WTC11 (cell line): ENCODE measurements around the gene WDCP. TPM values are rescaled to one million over a fixed set of nuclear protein-coding genes. Genes with fewer than 3 reads are reported as not detected.
A peak's percentile ranks its signal among the peaks of the same experiment; 100 is the strongest.

Experiments used
- ATAC-seq: fragments of 200-7000 bp; cut with Tn5 transposase; 2 replicates; pipeline ENCODE4 v1.10.0; 2021; ENCODE audit warnings: mild to moderate bottlenecking, moderate library complexity
- CTCF ChIA-PET: fragments of 300-600 bp; sonication (Branson Sonifier 250); formaldehyde crosslinking; loops from one replicate; lab custom pipeline; 2021; ENCODE audit warnings: antibody characterized with exemption; lab: Charles Lee
- POLR2A ChIA-PET: fragments of 350-600 bp; sonication (Branson Sonifier 250); formaldehyde crosslinking; loops from one replicate; lab custom pipeline; 2021; ENCODE audit warnings: antibody characterized with exemption; lab: Charles Lee
- DNase-seq: peaks from one replicate; pipeline ENCODE4 v3.0.0; 2021; ENCODE audit warnings: low spot score
- H3K27ac Mint-ChIP-seq: 2 replicates; pipeline ENCODE4 v1.8.0; 2021; ENCODE audit warnings: mixed read lengths
- H3K27me3 Mint-ChIP-seq: 2 replicates; pipeline ENCODE4 v1.8.0; 2021; ENCODE audit warnings: low read depth, mild to moderate bottlenecking, moderate library complexity, mixed read lengths
- H3K36me3 Mint-ChIP-seq: 2 replicates; pipeline ENCODE4 v1.8.0; 2021; ENCODE audit warnings: mixed read lengths
- H3K4me1 Mint-ChIP-seq: 2 replicates; pipeline ENCODE4 v1.8.0; 2022; ENCODE audit warnings: mixed read lengths
- H3K4me3 Mint-ChIP-seq: 2 replicates; pipeline ENCODE4 v1.8.0; 2021; ENCODE audit warnings: mild to moderate bottlenecking, moderate library complexity, mixed read lengths
- H3K9me3 Mint-ChIP-seq: 2 replicates; pipeline ENCODE4 v1.8.0; 2021; ENCODE audit warnings: mixed read lengths
- CBFB ChIP-seq: sonication (generic); formaldehyde crosslinking; IDR thresholded peaks from 2 replicates; pipeline ENCODE4 v1.8.1; 2022; ENCODE audit warnings: mild to moderate bottlenecking, low read depth, missing genetic modification reagents
- ELF4 ChIP-seq: sonication (generic); formaldehyde crosslinking; IDR thresholded peaks from 2 replicates; pipeline ENCODE4 v1.8.1; 2022; ENCODE audit warnings: low read depth, mild to moderate bottlenecking, moderate library complexity, missing genetic modification reagents
- ETV6 ChIP-seq: sonication (generic); formaldehyde crosslinking; IDR thresholded peaks from 2 replicates; pipeline ENCODE4 v1.8.1; 2022; ENCODE audit warnings: mild to moderate bottlenecking, missing genetic modification reagents
- FOXK1 ChIP-seq: sonication (generic); formaldehyde crosslinking; IDR thresholded peaks from 2 replicates; pipeline ENCODE4 v1.8.0; 2022; ENCODE audit warnings: mild to moderate bottlenecking, moderate library complexity, missing genetic modification reagents
- GABPB1 ChIP-seq: sonication (generic); formaldehyde crosslinking; IDR thresholded peaks from 2 replicates; pipeline ENCODE4 v1.8.1; 2023; ENCODE audit warnings: mild to moderate bottlenecking, missing genetic modification reagents
- GTF2I ChIP-seq: fragments of 250-450 bp; sonication (Bioruptor Pico); conservative IDR thresholded peaks from 2 replicates; pipeline ENCODE4 v1.4.0; 2021; ENCODE audit warnings: mild to moderate bottlenecking
- JAZF1 ChIP-seq: fragments of 250-450 bp; sonication (Bioruptor Pico); IDR thresholded peaks from 2 replicates; pipeline ENCODE4 v1.9.0; 2021; ENCODE audit warnings: moderate library complexity, mild to moderate bottlenecking, inconsistent platforms
- MXD4 ChIP-seq: fragments of 250-450 bp; sonication (Bioruptor Pico); IDR thresholded peaks from 2 replicates; pipeline ENCODE4 v1.8.0; 2021; ENCODE audit warnings: mild to moderate bottlenecking, moderate library complexity, borderline replicate concordance
- NR1H2 ChIP-seq: sonication (generic); formaldehyde crosslinking; IDR thresholded peaks from 2 replicates; pipeline ENCODE4 v1.9.0; 2021; ENCODE audit warnings: mild to moderate bottlenecking, moderate library complexity, missing genetic modification reagents
- RELA ChIP-seq: sonication (generic); formaldehyde crosslinking; IDR thresholded peaks from 2 replicates; pipeline ENCODE4 v1.8.1; 2022; ENCODE audit warnings: missing genetic modification reagents, mild to moderate bottlenecking, borderline replicate concordance
- SMAD3 ChIP-seq: sonication (generic); formaldehyde crosslinking; IDR thresholded peaks from 2 replicates; pipeline ENCODE4 v1.8.0; 2022; ENCODE audit warnings: missing genetic modification reagents, mild to moderate bottlenecking, borderline replicate concordance
- SMAD4 ChIP-seq: sonication (generic); formaldehyde crosslinking; IDR thresholded peaks from 2 replicates; pipeline ENCODE4 v1.8.0; 2022; ENCODE audit warnings: mild to moderate bottlenecking, missing genetic modification reagents
- SP1 ChIP-seq: sonication (generic); formaldehyde crosslinking; conservative IDR thresholded peaks from 2 replicates; pipeline ENCODE4 v1.8.1; 2022; ENCODE audit warnings: missing genetic modification reagents
- ZBTB21 ChIP-seq: sonication (generic); formaldehyde crosslinking; IDR thresholded peaks from 2 replicates; pipeline ENCODE4 v1.8.1; 2023; ENCODE audit warnings: mild to moderate bottlenecking, missing genetic modification reagents, borderline replicate concordance
- total RNA-seq: library from RNA; stranded (reverse); gene quantifications from 3 replicates; pipeline ENCODE4 v1.2.3, GENCODE V29; 2021
- TF ChIP-seq, protein P1 (sequence below): sonication (generic); formaldehyde crosslinking; IDR thresholded peaks from 2 replicates; pipeline ENCODE4 v1.8.0; 2022; ENCODE audit warnings: missing genetic modification reagents
- TF ChIP-seq, protein P2 (sequence below): sonication (generic); formaldehyde crosslinking; IDR thresholded peaks from 2 replicates; pipeline ENCODE4 v1.8.0; 2023; ENCODE audit warnings: mild to moderate bottlenecking, missing genetic modification reagents
- TF ChIP-seq, protein P3 (sequence below): sonication (generic); formaldehyde crosslinking; IDR thresholded peaks from 2 replicates; pipeline ENCODE4 v1.8.1; 2022; ENCODE audit warnings: mild to moderate bottlenecking, missing genetic modification reagents, moderate library complexity, borderline replicate concordance
- TF ChIP-seq, protein P4 (sequence below): sonication (generic); formaldehyde crosslinking; IDR thresholded peaks from 2 replicates; pipeline ENCODE4 v1.8.0; 2023; ENCODE audit warnings: missing genetic modification reagents
- TF ChIP-seq, protein P5 (sequence below): sonication (generic); formaldehyde crosslinking; IDR thresholded peaks from 2 replicates; pipeline ENCODE4 v1.8.1; 2022; ENCODE audit warnings: mild to moderate bottlenecking, moderate library complexity, missing genetic modification reagents
- TF ChIP-seq, protein P6 (sequence below): sonication (generic); formaldehyde crosslinking; IDR thresholded peaks from 2 replicates; pipeline ENCODE4 v1.8.1; 2022; ENCODE audit warnings: low read depth, missing genetic modification reagents, borderline replicate concordance
- TF ChIP-seq, protein P7 (sequence below): sonication (generic); formaldehyde crosslinking; IDR thresholded peaks from 2 replicates; pipeline ENCODE4 v1.8.0; 2022; ENCODE audit warnings: mild to moderate bottlenecking, missing genetic modification reagents

Gene WDCP
- total RNA-seq, 1 experiment from 2014 or later, result 31.9 TPM

DNA sequence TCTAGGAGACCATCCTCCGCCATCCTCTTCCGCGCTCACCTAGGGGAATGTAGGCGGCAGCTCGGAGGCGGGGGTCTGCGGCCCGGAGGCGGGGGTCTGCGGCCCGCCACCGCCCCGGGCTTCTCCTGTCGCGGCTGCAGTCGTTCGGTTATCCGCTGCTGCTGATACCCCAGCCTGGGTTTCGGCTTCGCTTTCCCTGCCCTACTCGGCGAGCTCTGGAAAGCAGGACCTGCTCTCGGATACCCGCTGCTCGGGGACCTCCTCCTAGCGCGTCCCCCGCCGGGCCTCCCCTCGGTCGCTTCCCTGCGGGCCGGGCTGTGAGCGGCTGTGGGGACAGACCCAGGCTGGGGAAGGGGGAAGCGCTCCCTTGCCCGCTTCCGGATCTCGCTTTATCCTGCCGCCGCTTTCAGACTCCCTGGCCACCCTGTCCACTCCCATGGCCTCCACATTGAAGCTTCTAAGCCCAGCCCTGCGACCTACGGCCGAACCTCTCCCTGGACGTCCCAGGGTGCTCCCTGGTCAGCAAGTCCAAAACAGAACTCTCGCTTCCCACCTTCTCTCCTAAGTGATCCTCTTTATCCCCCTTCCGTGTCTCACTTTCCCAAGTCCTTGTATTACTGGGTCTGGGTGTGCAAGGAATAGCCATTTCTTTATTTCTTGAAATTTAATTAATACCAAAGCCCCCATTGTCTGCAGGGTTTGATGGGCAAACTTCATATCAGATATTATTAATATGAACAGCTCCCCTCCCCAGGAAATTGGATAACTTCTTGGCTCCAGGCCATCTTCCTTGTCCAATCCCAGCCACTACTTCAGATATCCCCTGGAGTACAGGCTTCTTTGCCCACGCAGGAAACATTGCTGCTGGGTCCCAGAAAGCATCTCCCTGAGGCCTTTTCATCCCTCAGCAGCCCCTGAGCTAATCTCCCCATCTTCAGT is 3.1 kb upstream of the WDCP start (continued):
- TF ChIP-seq, protein P1, sequence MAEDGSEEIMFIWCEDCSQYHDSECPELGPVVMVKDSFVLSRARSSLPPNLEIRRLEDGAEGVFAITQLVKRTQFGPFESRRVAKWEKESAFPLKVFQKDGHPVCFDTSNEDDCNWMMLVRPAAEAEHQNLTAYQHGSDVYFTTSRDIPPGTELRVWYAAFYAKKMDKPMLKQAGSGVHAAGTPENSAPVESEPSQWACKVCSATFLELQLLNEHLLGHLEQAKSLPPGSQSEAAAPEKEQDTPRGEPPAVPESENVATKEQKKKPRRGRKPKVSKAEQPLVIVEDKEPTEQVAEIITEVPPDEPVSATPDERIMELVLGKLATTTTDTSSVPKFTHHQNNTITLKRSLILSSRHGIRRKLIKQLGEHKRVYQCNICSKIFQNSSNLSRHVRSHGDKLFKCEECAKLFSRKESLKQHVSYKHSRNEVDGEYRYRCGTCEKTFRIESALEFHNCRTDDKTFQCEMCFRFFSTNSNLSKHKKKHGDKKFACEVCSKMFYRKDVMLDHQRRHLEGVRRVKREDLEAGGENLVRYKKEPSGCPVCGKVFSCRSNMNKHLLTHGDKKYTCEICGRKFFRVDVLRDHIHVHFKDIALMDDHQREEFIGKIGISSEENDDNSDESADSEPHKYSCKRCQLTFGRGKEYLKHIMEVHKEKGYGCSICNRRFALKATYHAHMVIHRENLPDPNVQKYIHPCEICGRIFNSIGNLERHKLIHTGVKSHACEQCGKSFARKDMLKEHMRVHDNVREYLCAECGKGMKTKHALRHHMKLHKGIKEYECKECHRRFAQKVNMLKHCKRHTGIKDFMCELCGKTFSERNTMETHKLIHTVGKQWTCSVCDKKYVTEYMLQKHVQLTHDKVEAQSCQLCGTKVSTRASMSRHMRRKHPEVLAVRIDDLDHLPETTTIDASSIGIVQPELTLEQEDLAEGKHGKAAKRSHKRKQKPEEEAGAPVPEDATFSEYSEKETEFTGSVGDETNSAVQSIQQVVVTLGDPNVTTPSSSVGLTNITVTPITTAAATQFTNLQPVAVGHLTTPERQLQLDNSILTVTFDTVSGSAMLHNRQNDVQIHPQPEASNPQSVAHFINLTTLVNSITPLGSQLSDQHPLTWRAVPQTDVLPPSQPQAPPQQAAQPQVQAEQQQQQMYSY (CRISPR knock-in tag), result peak; percentile 43; the same call in 1 of the 2 replicates
- TF ChIP-seq, all 79 proteins: peak for 4

DNA sequence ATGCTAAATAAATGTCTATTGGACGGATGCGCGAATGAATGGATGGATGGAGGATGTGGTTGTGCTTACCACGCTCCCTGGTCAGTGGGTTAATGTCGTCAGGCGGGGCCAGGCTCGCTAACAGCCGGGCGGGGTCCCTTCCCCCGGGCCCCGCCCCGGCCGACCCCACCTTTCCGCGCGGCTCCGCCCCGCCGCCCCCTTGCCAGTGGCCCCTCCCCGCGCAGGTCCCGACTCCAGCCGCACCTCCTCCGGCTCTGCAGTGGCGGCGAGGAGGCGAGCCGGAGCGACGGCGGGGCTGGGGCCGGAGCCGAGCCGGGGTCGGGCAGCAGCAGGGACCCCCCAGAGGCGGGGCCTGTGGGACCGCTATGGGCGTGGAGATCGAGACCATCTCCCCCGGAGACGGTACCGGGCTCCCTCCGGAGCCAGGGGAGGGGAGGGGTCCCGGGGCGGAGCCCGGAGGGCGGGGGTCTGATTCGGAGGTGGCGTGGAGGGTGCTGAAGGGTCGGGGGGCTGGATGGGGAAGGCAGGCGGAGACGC is 2.4 kb upstream of the WDCP start, which contains the start of gene FKBP1B:
TSS of gene FKBP1B (plus strand) at position 257 of the 537 bp plus-strand sequence. CDS start at position 366, 109 bp downstream.
- peak within 1 kb of the TSS; percentile 63; the same call in 1 of the 2 replicates for H3K27ac Mint-ChIP-seq
- no peaks in the 10 kb centered on the region for H3K9me3 Mint-ChIP-seq
- ATAC-seq, result peak; percentile 60
- CTCF ChIA-PET, result interaction anchor here (1.4 to 2.5 kb wide), 2 partner anchors 12 to 35 kb away, joined by 4 to 10 read pairs; partner anchors contain the start of gene TP53I3
- peaks cover 26% of the 10 kb centered on the region for H3K4me1 Mint-ChIP-seq
- H3K27me3 Mint-ChIP-seq, result no peaks in the 10 kb centered on the region
- POLR2A ChIA-PET, result interaction anchor here (0.9 to 1.5 kb wide), 2 partner anchors 24 to 27 kb away, joined by 3 to 10 read pairs; no protein-coding TSS in a partner anchor
- H3K4me3 Mint-ChIP-seq, result no peak within 1 kb of the TSS
- peak; percentile 86 for DNase-seq
- peaks cover 5% of the 10 kb centered on the region; the same call in 1 of the 2 replicates for H3K36me3 Mint-ChIP-seq
- TF ChIP-seq SP1 (peak; percentile 82), JAZF1 (no peak), ETV6 (CRISPR knock-in tag) (peak; percentile 66; the same call in 1 of the 2 replicates), SMAD4 (CRISPR knock-in tag) (no peak), ZBTB21 (CRISPR knock-in tag) (peak; percentile 25; the same call in 1 of the 2 replicates), NR1H2 (CRISPR knock-in tag) (no peak), GABPB1 (0 out of 2 replicates have a peak, but pooled peaks have one; percentile 7), FOXK1 (CRISPR knock-in tag) (0 out of 2 replicates have a peak, but pooled peaks have one; percentile 11), ELF4 (no peak), MXD4 (CRISPR knock-in tag) (no peak), RELA (CRISPR knock-in tag) (no peak), SMAD3 (CRISPR knock-in tag) (no peak), CBFB (CRISPR knock-in tag) (no peak), GTF2I (CRISPR knock-in tag) (no peak)
- TF ChIP-seq, protein P2, sequence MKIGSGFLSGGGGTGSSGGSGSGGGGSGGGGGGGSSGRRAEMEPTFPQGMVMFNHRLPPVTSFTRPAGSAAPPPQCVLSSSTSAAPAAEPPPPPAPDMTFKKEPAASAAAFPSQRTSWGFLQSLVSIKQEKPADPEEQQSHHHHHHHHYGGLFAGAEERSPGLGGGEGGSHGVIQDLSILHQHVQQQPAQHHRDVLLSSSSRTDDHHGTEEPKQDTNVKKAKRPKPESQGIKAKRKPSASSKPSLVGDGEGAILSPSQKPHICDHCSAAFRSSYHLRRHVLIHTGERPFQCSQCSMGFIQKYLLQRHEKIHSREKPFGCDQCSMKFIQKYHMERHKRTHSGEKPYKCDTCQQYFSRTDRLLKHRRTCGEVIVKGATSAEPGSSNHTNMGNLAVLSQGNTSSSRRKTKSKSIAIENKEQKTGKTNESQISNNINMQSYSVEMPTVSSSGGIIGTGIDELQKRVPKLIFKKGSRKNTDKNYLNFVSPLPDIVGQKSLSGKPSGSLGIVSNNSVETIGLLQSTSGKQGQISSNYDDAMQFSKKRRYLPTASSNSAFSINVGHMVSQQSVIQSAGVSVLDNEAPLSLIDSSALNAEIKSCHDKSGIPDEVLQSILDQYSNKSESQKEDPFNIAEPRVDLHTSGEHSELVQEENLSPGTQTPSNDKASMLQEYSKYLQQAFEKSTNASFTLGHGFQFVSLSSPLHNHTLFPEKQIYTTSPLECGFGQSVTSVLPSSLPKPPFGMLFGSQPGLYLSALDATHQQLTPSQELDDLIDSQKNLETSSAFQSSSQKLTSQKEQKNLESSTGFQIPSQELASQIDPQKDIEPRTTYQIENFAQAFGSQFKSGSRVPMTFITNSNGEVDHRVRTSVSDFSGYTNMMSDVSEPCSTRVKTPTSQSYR (CRISPR knock-in tag), result no peak
- TF ChIP-seq, protein P3, sequence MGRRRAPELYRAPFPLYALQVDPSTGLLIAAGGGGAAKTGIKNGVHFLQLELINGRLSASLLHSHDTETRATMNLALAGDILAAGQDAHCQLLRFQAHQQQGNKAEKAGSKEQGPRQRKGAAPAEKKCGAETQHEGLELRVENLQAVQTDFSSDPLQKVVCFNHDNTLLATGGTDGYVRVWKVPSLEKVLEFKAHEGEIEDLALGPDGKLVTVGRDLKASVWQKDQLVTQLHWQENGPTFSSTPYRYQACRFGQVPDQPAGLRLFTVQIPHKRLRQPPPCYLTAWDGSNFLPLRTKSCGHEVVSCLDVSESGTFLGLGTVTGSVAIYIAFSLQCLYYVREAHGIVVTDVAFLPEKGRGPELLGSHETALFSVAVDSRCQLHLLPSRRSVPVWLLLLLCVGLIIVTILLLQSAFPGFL, result no peak
- TF ChIP-seq, protein P4, sequence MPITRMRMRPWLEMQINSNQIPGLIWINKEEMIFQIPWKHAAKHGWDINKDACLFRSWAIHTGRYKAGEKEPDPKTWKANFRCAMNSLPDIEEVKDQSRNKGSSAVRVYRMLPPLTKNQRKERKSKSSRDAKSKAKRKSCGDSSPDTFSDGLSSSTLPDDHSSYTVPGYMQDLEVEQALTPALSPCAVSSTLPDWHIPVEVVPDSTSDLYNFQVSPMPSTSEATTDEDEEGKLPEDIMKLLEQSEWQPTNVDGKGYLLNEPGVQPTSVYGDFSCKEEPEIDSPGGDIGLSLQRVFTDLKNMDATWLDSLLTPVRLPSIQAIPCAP (CRISPR knock-in tag), result no peak
- TF ChIP-seq, protein P5, sequence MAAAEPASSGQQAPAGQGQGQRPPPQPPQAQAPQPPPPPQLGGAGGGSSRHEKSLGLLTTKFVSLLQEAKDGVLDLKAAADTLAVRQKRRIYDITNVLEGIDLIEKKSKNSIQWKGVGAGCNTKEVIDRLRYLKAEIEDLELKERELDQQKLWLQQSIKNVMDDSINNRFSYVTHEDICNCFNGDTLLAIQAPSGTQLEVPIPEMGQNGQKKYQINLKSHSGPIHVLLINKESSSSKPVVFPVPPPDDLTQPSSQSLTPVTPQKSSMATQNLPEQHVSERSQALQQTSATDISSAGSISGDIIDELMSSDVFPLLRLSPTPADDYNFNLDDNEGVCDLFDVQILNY (CRISPR knock-in tag), result no peak
- TF ChIP-seq, protein P6, sequence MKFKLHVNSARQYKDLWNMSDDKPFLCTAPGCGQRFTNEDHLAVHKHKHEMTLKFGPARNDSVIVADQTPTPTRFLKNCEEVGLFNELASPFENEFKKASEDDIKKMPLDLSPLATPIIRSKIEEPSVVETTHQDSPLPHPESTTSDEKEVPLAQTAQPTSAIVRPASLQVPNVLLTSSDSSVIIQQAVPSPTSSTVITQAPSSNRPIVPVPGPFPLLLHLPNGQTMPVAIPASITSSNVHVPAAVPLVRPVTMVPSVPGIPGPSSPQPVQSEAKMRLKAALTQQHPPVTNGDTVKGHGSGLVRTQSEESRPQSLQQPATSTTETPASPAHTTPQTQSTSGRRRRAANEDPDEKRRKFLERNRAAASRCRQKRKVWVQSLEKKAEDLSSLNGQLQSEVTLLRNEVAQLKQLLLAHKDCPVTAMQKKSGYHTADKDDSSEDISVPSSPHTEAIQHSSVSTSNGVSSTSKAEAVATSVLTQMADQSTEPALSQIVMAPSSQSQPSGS (CRISPR knock-in tag), result no peak
- TF ChIP-seq, protein P7, sequence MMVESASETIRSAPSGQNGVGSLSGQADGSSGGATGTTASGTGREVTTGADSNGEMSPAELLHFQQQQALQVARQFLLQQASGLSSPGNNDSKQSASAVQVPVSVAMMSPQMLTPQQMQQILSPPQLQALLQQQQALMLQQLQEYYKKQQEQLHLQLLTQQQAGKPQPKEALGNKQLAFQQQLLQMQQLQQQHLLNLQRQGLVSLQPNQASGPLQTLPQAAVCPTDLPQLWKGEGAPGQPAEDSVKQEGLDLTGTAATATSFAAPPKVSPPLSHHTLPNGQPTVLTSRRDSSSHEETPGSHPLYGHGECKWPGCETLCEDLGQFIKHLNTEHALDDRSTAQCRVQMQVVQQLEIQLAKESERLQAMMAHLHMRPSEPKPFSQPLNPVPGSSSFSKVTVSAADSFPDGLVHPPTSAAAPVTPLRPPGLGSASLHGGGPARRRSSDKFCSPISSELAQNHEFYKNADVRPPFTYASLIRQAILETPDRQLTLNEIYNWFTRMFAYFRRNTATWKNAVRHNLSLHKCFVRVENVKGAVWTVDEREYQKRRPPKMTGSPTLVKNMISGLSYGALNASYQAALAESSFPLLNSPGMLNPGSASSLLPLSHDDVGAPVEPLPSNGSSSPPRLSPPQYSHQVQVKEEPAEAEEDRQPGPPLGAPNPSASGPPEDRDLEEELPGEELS (CRISPR knock-in tag), result peak; percentile 74
